Spinal cord (tissue), 10 donors: ENCODE measurements around the gene MAP7. TPM values are rescaled to one million over a fixed set of nuclear protein-coding genes. Genes with fewer than 3 reads are reported as not detected.

Source experiments
- DNase-seq, 6 donors: peaks; one replicate each; pipeline versions ENCODE4 v3.0.0 to v3.0.0-alpha.2; 2013 to 2015; ENCODE audit warnings: low spot score in 6 of 6, low read depth in 4 of 6
- H3K27ac ChIP-seq: one replicate; pipeline ENCODE4 v1.5.1; 2013; ENCODE audit warnings: low read depth, low read length, control low read depth
- H3K27me3 ChIP-seq: one replicate; pipeline ENCODE4 v1.6.1; 2013; ENCODE audit warnings: low read length; ENCODE audit not compliant: control insufficient read depth, insufficient read depth
- H3K36me3 ChIP-seq: one replicate; pipeline ENCODE4 v1.6.1; 2013; ENCODE audit warnings: low read length; ENCODE audit not compliant: control insufficient read depth, insufficient read depth
- H3K4me1 ChIP-seq: one replicate; pipeline ENCODE4 v1.6.1; 2013; ENCODE audit warnings: low read length; ENCODE audit not compliant: control insufficient read depth, insufficient read depth
- H3K4me3 ChIP-seq: one replicate; pipeline ENCODE4 v1.5.1; 2013; ENCODE audit warnings: low read depth, low read length, control low read depth
- H3K9me3 ChIP-seq: one replicate; pipeline ENCODE4 v1.6.1; 2013; ENCODE audit warnings: low read length; ENCODE audit not compliant: control insufficient read depth, insufficient read depth
- WGBS: methylation state at CpG from one replicate; pipeline ENCODE4 v1.1.5; 2013; ENCODE audit warnings: missing lambda C conversion rate; ENCODE audit not compliant: insufficient coverage; 5-methylcytosine and 5-hydroxymethylcytosine counted together
- polyA plus RNA-seq, 2 donors: library from polyadenylated mRNA; unstranded; fragments of 120-200 nt; gene quantifications; one replicate each; pipeline ENCODE4 v1.2.1, GENCODE V29; 2013; ENCODE audit not compliant: insufficient read length in 2 of 2
- total RNA-seq, 2 donors: library from RNA; depleted of rRNA in 1 of 2; stranded (reverse); fragments of 120-200 nt in 1 of 2; fragments of >200 nt in 1 of 2; gene quantifications; one replicate each; pipeline versions ENCODE4 v1.2.3 to v1.2.4, GENCODE V29; 2013 to 2014
- donor health status: healthy.

The MAP7 gene
- total and polyA plus RNA-seq, 4 donors, result 9.9 to 19.7 (median 13.9) TPM

- Histone ChIP-seq H3K4me1 (peaks cover 11% of the 10 kb centered on the region), H3K27ac (peak overlapping the region; percentile 8), H3K27me3 (no peaks in the 10 kb centered on the region), H3K9me3 (no peaks in the 10 kb centered on the region), H3K4me3 (peak overlapping the region; percentile 4), H3K36me3 (no peaks in the 10 kb centered on the region)
- WGBS, result 9% methylated on average over 13 of the region's 16 CpGs
- DNase-seq, result peak in 2 of 6 donors; percentile 79 to 91
Observed at GRCh38 chr6:136526196-136526930, 23.9 kb downstream of the MAP7 start.

GRCh38 chr6:136525586-136526195, 24.5 kb downstream of the MAP7 start:
- 47% methylated on average over 3 of the region's 8 CpGs for WGBS

GRCh38 chr6:136524936-136525413, 25.2 kb downstream of the MAP7 start:
- Histone ChIP-seq H3K36me3 (no peaks in the 10 kb centered on the region), H3K4me3 (peak overlapping the region; percentile 4), H3K27me3 (no peaks in the 10 kb centered on the region), H3K9me3 (no peaks in the 10 kb centered on the region), H3K27ac (peak overlapping the region; percentile 33), H3K4me1 (peaks cover 11% of the 10 kb centered on the region)
- DNase-seq, result peak in 2 of 6 donors; percentile 17 to 70
- 0% methylated on average over 1 of the region's 2 CpGs for WGBS

More at GRCh38 chr6:136525586-136526195, 24.5 kb downstream of the MAP7 start:
- H3K4me1 ChIP-seq, result peaks cover 11% of the 10 kb centered on the region
- H3K27me3 ChIP-seq, result no peaks in the 10 kb centered on the region
- peak in 2 of 6 donors; percentile 25 to 75 for DNase-seq
- H3K9me3 ChIP-seq, result no peaks in the 10 kb centered on the region
- no peak overlapping the region for H3K27ac ChIP-seq
- peak overlapping the region; percentile 4 for H3K4me3 ChIP-seq
- no peaks in the 10 kb centered on the region for H3K36me3 ChIP-seq

GRCh38 chr6:136524339-136524935, 25.8 kb downstream of the MAP7 start:
- Histone ChIP-seq H3K4me1 (peaks cover 11% of the 10 kb centered on the region), H3K9me3 (no peaks in the 10 kb centered on the region), H3K27ac (no peak overlapping the region), H3K36me3 (no peaks in the 10 kb centered on the region), H3K27me3 (no peaks in the 10 kb centered on the region), H3K4me3 (peak overlapping the region; percentile 4)
- WGBS, result no CpG with 5 or more reads among the region's 2 CpGs
- peak in 1 of 6 donors; percentile 32 for DNase-seq

GRCh38 chr6:136523196-136523595, 27.0 kb downstream of the MAP7 start:
- no CpG with 5 or more reads among the region's 4 CpGs for WGBS
- Histone ChIP-seq H3K27ac (no peak overlapping the region), H3K4me1 (peaks cover 11% of the 10 kb centered on the region), H3K4me3 (no peak overlapping the region), H3K9me3 (no peaks in the 10 kb centered on the region), H3K27me3 (no peaks in the 10 kb centered on the region), H3K36me3 (no peaks in the 10 kb centered on the region)
- DNase-seq, result no peak

- 100% methylated on average over 1 of the region's 3 CpGs for whole genome bisulfite sequencing
- H3K4me3 ChIP-seq, result no peak overlapping the region
- peaks cover 11% of the 10 kb centered on the region for H3K4me1 ChIP-seq
- H3K36me3 ChIP-seq, result no peaks in the 10 kb centered on the region
- no peak for DNase-seq
- H3K9me3 ChIP-seq, result no peaks in the 10 kb centered on the region
- H3K27ac ChIP-seq, result no peak overlapping the region
- no peaks in the 10 kb centered on the region for H3K27me3 ChIP-seq
Observed at GRCh38 chr6:136522636-136523035, 27.6 kb downstream of the MAP7 start.

GRCh38 chr6:136521911-136522310, 28.3 kb downstream of the MAP7 start:
- Histone ChIP-seq H3K27me3 (no peaks in the 10 kb centered on the region), H3K4me3 (no peak overlapping the region), H3K4me1 (peaks cover 10% of the 10 kb centered on the region), H3K9me3 (no peaks in the 10 kb centered on the region), H3K27ac (no peak overlapping the region), H3K36me3 (no peaks in the 10 kb centered on the region)
- DNase-seq, result peak in 1 of 6 donors; percentile 54
- WGBS, result no CpG with 5 or more reads among the region's 4 CpGs

- Histone ChIP-seq H3K36me3 (no peaks in the 10 kb centered on the region), H3K9me3 (no peaks in the 10 kb centered on the region), H3K4me3 (no peak overlapping the region), H3K27me3 (no peaks in the 10 kb centered on the region), H3K27ac (no peak overlapping the region), H3K4me1 (peaks cover 5% of the 10 kb centered on the region)
- 83% methylated on average over 1 of the region's 2 CpGs for WGBS
- DNase-seq, result no peak
Observed at GRCh38 chr6:136521427-136521826, 28.8 kb downstream of the MAP7 start.

- H3K27me3 ChIP-seq, result no peaks in the 10 kb centered on the region
- no peaks in the 10 kb centered on the region for H3K36me3 ChIP-seq
- WGBS, result 92% methylated on average over 3 of the region's 3 CpGs
- no peak overlapping the region for H3K27ac ChIP-seq
- no peaks in the 10 kb centered on the region for H3K9me3 ChIP-seq
- no peaks in the 10 kb centered on the region for H3K4me1 ChIP-seq
- no peak overlapping the region for H3K4me3 ChIP-seq
- no peak for DNase-seq
Observed at GRCh38 chr6:136520517-136520916, 29.7 kb downstream of the MAP7 start.
